ENCODE data around the gene HNRNPA0.

- TF ChIP-seq, protein P1, sequence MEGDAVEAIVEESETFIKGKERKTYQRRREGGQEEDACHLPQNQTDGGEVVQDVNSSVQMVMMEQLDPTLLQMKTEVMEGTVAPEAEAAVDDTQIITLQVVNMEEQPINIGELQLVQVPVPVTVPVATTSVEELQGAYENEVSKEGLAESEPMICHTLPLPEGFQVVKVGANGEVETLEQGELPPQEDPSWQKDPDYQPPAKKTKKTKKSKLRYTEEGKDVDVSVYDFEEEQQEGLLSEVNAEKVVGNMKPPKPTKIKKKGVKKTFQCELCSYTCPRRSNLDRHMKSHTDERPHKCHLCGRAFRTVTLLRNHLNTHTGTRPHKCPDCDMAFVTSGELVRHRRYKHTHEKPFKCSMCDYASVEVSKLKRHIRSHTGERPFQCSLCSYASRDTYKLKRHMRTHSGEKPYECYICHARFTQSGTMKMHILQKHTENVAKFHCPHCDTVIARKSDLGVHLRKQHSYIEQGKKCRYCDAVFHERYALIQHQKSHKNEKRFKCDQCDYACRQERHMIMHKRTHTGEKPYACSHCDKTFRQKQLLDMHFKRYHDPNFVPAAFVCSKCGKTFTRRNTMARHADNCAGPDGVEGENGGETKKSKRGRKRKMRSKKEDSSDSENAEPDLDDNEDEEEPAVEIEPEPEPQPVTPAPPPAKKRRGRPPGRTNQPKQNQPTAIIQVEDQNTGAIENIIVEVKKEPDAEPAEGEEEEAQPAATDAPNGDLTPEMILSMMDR (optimal IDR thresholded peaks at IDR 0.05 in 1 of 3, IDR thresholded peaks at IDR 0.05 in 1 of 3, conservative IDR thresholded peaks at IDR 0.05 in 1 of 3; ENCODE audit: extremely low read depth in 1 of 3, insufficient read depth in 2 of 3, low read length in 3 of 3): no peak
- TF ChIP-seq EZH2 (IDR thresholded peaks at IDR 0.05; ENCODE audit: low read length): no peak
Observed at GRCh38 chr5:137727623-137728022, 26.5 kb downstream of the HNRNPA0 start.

Measured in keratinocyte (primary cell).